Activated CD4-positive, CD25-positive, alpha-beta regulatory T cell treated with anti-CD3 and anti-CD28 coated beads, Interleukin-2, amount 50 U/mL, for 72 hours (primary cell): ENCODE results near the gene CCNK.

Source experiments
- DNase-seq: peaks from one replicate; pipeline ENCODE4 v3.0.0; 2021

CCNK gene

DNA sequence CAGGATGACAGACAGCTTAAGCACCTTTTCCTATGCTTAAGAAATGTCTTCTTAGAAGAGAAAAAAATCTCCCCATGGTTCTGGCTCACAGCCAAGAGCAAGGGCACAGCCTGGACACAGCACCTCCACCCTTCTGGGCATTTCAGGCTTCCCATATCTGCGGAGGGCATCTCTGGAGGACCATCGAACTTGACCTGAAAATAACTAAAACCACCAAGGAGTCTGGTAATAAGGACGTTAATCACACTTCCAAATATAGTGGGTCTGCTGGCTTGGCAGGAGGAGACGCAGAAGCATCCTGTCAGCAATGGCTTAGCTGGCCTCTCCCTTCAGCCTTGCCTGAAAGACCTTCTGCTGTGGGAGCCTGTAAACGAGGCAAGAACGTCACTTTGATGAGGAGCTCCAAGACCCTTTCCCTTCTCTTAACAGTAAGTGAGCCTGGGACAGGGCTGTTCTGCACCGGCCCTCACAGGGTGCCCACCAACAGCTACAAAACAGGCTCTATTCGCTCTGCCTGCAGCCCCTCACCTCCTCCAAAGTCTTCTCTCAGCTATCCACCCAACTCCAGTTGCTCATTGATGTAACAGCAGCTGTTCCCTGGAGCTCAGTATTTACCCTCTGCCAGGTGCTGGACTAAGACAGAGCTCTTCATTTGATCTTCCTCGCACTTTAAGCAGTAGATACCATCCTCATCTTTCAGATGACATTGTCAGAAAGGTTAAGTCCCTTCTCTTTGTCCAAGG, 13.7 kb upstream of the CCNK start:
- DNase-seq = no peak

DNA sequence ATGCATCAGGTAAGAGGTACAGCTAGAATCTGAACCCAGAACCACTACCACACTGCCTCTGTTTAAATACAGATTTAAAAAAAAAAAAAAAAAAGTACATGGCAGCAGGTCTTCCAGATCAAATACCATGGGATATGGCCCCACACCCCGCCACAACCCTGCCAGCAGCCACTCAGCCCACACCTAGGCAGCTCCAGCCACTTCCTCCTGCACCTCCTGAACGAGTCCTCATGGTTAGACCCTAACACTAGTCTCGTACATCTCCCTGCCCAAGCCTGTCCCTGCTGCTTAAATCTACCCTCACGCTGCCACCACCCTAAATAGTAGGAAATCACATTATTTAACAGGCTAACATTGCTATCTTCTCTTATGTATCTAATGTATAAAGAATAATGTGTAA, 13.1 kb upstream of the CCNK start:
- DNase-seq = no peak

DNA sequence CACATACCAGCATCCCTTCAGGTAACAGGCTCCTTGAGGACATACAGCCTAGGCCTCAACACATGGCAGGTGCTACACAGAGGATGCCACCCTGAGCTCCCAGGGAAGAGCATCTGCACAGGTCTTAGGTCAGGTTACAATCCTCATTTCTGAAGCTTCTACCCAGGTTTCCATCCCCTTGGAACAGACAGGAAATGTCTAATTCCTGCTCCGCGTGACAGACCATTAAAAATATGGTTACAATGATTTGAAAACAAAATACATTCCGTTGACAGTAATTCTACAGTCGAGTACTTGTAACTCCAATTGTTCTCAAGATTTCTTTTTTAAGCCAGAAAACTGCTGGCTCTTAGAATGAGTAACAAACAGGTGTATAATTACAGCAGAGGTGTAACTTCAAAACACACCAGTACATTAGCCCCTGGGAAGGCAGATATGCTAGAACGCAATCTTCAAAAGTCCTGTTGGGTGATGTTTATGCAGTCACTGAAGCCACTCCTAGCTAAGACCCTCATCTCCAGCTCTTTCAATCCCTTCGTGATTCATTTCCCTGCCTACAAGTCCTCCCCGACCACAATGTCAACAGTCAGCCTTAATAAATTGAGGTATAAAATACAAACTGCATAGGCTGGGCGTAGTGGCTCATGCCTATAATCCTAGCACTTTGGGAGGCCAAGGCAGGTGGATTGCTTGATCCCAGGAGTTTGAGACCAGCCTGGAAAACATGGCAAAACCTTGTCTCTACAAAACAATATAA, 12.2 kb upstream of the CCNK start:
- no peak for DNase-seq

DNA sequence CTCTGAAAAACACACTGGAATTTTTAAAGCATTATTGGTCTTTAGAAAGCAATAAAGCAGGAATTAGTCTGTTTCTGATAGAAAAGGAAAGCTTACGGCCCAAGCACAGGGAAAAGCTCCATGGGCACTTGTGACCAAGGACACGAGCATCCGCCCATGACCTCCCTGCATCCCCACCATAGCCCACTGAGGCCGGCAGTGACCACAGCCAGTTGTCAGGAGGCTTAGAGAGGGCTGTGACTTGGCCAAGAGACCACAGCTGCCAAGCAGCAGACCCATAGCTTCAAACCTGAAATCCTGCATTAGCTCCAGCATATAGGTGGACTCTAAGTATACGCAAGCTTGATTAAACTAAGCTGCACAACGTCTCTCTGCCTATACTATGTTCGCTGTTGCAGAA, 9.5 kb upstream of the CCNK start:
- no peak for DNase-seq

DNA sequence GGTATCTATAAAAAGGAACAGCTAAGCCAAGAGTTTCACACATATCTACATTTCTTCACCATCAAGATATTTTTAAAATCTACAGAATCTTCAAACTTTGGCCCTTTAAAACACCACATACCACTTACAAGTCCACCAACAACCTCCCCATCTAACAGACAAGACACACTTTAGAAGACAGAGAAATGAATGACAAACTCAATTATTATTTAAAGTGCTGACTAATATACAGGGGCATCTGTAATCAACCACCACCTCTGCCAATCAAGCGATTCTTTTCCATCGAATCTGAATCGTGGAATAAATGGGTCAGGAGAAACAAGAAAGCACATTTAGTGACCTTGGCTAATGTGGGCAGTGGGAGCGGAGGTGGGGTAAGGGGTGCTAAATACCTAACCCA, 8.3 kb upstream of the CCNK start:
- DNase-seq = no peak

DNA sequence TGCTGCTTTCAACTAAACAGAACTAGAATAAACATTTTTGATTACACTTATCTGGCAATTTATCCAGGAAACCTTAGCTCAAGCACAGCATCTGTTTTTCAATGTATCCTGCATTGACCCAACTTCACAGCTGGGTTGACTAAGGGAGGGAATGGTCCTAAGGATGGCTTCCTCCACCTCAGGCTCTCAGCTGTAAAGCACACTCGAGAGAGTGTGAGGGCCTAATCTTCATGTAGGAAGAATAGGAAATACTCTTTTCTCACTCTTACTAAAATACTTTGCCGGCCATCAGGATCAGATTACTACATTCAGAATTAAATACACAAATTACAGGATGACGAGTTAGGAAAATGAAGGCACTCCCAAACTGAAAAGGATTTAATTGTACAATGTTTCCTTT, 7.8 kb upstream of the CCNK start:
- DNase-seq = no peak

DNA sequence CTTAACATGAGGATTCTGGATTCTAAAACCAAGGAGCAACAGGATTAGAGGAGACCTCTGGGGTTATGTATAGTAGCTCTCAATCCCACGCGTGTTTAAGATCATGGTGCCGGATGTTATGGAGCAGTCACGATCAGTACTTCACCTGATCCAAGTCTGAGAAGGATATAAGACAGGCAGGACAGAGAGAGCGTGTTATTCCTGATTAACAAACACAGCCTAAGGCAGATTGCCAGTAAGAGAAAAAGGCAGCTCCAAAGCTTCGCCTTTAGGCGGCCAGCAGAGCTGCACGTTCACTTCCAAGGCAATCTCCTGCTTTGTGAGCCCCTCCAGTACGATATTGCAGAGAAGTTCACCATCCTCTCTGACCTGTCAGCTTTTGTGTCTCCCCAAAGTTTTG, 6.0 kb upstream of the CCNK start:
- no peak for DNase-seq

DNA sequence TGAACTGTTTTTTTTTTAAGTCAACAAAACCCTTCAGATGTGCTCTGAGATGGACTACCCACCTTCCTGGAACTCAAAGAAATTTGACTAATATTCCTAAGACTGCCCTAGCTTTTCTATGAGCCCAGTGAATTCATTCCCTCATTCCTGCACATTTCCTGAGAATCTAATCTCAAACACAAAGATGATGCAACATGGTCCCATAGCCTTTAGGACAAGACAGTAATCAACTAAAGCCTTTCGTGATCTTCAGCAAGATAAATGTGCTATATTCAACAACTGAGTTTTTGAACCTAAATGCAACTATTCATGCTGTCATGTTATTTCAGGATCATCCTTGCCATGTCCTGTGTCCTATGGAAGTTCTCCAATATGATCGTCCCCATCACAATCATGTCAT, 5.5 kb upstream of the CCNK start:
- DNase-seq = no peak

DNA sequence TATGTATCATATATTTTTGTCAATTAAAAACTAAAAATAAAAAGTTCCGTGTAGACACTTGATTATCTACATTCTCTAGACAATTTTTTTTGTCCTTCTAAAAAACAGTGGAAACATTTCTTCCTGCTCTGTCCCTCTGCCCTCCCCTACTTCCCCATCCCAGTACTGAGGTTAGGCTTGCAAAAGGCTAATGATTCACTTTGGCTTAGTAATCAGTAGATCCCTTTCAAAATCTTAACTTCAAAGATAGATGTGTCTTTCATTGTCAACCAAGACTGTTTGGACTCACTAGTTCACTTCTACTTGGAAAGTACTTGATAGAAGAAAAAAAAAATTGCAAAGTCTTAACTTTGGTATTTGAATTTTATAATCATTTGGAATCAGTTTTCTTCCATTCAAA, 4.3 kb upstream of the CCNK start:
- DNase-seq = no peak

DNA sequence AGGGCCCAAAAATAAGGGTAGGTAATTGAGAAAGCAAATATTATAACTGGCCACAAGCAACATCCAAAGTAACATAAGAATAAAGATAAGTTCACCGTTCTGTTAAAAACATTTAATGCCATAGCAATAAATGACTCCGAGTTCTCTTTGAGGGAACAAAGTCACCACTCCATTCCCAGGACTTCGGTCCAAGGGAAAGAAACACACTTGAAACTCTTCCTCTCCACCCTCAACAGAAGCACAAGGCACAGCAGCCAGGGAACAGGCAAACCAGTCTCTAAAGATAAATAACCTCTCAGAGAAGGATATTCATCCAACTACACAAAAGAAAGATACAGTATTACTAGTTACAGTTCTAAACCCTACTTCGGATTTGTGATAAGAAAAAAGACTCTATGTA, 3.1 kb upstream of the CCNK start:
- DNase-seq = no peak

DNA sequence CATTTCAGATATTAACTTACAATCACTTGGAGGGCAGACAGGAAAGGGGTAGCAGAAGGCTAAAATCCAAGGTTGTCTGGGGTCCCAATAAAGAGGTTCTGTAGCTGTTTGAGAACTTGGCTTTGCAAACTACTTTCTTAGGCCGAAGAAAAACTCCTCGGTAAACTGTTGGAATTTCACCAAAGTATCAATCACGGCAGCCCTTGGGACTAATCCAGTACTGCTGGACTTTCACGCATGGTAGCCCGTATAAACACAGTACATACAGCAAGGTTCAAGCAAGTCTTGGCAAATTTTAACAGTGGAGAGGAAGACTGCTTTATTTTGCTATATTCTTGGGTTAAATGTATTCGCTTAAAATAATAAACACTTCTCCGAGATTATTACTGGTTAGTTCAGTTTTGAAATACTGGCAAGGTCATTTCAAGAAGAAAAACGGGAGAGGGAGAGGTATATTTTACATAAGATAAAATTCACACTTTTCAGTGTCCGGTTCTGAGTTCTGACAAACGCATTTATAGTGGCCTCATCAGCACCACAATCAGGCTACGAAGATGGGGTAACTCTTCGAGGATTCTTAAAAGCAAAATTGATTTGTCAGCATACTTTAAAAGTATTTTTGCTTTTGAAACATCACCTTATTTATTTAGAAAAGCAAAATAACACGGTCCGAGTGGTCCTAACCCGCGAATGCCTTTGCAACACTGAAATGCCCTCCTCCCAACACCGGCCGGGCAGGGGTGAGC, 1.9 kb upstream of the CCNK start:
- no peak for DNase-seq

DNA sequence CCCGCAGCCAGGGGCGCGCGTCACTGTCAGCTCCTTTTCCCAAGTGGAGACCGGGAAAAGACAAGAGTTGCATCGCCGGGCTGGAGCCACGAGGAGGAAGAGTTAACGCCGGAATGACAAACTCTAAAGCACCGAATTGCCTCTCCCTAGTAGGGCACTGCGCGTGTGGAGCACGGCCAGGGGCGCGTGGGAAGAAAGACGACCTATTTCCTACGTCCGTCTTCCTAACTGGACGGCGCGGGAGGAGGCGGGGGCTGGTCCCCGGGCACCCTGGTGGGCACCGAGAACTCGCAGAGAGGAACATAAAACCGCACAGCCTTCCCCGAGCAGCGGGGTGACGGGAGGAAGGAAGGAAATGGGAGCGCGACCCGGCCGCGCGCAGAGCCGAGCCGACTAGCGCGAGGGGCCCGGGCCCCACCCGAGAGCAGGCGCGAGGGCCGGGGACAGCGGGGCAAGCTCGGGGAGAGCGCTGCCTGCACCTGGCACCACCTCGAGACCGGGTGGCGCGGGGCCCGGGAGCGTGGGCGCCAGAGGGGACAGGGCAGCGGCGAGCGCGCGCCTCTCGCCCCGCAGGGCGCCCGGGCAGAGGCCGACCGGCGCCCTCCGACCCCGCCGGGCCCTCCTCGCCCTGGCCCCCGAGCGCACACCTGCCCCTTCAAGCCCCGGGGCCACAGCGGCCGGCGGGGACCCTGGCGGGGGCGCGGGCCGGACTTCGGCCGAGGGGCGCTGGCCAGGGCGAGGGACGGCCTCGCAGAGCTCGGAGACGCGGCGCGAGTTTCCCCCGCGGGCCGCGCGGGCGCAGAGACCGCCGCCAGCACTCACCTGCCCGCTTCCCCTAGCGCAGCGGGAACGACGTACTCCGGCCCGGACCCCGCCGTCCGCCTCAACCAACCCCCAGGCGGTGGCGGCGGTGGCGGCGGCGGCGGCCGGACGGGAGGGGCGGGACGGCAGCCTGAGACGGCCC, 1.0 kb upstream of the CCNK start, which contains the start of gene SETD3:
Gene SETD3 (minus strand): TSS at position 954 of the 964 bp plus-strand sequence. CDS start 15,054 bp downstream, outside the sequence.
- peak; percentile 50 for DNase-seq

DNA sequence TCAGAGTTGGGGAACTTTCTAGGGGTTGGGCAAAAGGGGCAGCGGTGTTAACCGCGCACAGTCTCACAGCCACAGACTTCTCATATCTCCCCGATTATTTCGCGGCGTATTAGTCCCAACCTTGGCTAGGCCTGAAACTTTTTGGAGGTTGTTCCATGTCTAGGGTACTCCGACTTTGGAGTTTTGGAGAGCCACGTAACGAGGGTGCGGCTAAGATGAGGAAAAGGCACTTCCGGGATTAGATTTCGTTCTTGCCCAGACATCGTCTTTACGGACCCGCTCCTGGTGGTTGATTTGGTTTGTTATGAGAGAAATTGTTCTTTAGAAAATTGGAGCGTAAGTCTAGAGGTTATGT, 513 bp downstream of the CCNK start:
- DNase-seq = no peak

DNA sequence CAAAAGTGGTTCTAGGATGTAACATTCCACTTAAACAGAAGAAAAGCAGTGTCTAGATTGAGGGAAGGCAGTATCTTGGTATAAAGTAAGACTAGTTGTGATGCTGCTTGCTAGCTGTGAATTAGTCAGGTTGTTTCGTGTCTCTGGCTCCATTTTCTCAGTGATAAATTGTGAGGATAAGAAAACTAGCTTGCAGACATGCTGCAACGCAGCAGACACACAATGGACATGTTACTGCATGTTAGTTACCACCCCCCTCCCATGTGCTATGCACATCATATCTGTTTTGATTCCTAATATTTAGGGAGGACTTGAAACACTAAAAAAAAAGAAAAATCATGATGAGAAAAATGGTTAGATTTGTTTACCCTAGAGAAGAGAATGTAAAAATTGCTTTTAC, 2.9 kb downstream of the CCNK start:
- no peak for DNase-seq

DNA sequence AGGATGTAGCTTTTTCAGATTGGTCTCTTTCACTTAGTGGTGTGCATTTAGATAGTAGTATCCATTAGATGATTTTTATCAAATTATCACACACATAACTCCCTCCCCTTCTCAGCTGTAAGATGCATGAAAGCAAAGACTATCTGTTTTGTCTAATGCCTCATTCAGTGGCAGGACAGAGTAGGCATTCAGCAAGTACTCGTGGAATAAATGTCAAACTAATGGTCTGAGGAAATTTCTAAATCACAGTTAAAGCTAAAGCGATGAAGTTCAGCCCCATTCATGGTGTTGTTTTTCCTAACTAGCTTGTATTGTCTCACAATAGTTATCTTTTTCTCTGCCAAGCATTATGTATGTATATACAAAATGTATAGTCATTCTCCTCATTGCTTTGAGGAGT, 16.1 kb downstream of the CCNK start:
- no peak for DNase-seq

DNA sequence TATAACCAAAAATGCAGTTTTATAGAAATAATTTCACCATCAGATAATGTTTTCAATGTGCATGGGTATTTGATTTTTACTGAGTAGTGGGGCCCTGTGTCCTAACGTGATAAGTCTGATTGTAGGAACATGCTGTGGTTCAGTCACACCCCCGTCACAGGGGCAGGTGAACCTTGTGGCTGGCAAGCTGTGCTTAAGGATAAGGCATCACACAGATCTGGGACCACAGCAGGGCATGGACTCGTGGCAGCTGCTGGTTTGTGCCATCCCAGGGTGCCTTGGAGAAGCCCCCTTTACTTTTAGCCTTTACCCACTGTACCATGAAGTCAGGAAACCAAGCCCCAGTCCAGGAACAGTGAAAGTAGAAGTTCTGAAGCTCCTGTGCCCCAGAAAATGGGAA, 16.7 kb downstream of the CCNK start:
- DNase-seq = no peak

DNA sequence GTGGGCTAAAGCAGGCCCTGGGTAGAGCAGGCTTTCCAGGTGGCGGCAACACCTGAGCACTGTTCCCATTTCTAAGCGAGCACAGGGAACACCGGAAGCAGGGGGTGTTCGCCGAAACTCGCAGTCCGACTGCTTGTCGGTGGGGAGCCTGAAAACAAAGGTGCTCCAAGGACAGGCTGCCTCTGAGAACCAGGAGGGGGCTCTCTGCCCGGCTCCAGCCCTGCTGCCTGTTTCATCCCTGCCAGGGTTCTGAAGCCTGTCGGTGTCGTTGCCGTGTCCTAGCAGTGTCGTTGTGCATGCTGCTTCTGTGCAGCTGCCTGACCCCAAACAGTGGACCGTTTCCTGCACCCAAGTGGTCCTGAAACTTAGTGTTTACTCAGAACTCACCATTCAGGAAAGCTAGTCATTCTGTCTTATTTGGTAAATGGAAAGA, 21.8 kb downstream of the CCNK start:
- no peak for DNase-seq

DNA sequence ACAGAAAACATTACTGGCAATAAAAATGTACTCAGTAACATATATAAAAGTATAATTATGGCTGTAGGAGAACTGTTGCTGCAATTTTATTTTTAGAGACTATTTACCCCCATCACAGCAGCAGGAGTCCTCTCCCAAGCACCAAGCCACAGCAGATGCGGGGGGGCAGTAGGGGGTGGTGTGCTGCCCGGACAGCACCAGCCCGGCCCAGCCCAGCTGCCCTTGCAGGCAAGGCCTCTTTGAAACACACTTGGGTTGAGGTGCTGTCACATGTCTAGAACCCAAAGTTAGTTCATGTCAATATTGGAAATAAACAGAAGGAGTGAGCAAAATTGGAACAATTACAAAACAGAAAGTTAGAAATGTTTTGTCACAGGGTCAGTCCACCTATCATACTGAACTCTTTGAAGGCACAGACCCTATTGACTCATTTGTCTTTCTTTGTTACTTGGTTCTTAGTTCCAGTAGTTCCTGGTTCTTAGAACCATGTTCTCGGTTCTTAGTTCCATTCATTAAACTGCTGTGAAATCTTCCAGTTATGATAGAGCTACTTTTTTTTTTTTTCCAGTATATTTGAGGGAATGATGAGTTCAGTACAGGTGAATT, 22.7 kb downstream of the CCNK start:
- DNase-seq = no peak

DNA sequence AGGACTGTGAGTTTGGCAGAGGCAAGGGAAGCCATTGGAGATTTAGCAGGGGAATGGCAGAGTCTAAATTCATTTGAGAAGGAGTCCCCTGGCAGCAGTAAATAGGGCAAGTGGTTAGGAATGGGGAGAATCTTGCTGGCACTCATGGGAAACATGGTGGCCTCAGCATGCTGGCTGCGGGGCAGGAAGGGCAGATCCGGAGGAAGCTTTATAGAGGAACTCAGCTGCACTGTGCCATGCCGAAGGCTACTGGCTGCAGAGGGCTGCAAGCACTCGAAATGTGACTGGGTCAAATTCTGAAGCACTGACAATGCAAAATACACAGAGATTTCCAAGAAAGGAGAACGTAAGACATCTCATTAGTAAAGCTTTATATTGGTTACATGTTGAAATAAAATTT, 23.9 kb downstream of the CCNK start:
- DNase-seq = no peak

DNA sequence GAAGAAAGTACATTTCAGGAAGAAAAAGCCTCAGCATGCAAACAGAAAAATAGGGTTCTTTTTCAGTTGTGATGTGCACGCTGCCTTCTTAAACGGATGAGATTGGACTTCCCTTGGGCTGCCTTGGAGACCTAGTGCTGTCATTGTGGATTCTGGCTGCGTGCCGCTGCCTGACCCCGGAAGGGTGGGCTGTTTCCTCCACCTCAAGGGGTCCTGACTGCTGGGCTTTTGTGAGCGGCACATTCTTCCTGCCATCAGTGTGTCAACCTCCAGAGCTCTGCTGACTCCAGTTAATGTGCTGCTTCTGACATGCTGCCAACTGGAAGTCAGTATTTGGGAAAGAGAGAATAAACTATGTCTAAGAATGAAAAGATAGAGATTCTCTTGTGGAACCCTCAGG, 25.1 kb downstream of the CCNK start:
- no peak for DNase-seq

DNA sequence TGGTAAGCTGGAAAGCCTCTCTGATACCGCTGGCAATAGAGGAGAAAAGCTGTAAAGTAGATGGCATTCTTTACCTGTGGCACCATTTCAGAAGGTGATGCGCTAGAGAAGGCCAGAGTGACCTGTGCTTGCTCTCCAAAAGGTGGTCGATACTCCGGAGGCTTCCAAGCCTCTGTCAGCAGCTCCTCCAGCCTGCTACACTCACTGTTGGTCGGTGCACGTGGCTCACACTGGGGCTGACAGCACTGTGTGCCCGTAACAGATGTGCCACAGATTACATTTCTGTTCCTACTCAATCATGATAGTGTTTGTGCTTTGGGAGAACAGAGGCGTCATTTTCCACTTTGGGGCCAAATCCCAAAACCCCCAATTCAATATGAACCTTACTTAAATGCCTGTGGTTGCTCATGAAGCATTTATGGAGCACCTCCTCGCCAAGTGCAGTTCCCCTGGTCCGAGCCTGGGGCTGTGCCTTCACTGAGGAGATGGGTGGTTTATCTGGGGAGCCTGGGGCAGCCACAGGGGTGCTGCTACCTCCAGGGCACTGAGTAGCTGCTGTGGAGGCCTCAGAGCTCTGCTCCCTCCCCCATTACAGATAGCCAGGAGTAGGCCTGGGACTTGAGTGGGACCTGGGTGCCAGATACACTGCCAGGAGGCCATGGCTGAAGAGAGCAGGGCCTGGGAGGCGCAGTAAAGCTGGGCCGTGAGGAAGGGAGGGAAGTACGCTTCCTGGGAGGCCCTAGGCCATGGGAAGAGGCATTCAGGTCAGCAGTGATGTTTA, 26.8 kb downstream of the CCNK start:
- DNase-seq = no peak
